ENCODE measurements around the gene NELFB. TPM values are rescaled to one million over a fixed set of nuclear protein-coding genes. Genes with fewer than 3 reads are reported as not detected.

The NELFB gene
- total and polyA plus RNA-seq, 2 of the 4 experiments (the other 2 are of a cell fraction), result 36.9 to 66.0 TPM

DNA sequence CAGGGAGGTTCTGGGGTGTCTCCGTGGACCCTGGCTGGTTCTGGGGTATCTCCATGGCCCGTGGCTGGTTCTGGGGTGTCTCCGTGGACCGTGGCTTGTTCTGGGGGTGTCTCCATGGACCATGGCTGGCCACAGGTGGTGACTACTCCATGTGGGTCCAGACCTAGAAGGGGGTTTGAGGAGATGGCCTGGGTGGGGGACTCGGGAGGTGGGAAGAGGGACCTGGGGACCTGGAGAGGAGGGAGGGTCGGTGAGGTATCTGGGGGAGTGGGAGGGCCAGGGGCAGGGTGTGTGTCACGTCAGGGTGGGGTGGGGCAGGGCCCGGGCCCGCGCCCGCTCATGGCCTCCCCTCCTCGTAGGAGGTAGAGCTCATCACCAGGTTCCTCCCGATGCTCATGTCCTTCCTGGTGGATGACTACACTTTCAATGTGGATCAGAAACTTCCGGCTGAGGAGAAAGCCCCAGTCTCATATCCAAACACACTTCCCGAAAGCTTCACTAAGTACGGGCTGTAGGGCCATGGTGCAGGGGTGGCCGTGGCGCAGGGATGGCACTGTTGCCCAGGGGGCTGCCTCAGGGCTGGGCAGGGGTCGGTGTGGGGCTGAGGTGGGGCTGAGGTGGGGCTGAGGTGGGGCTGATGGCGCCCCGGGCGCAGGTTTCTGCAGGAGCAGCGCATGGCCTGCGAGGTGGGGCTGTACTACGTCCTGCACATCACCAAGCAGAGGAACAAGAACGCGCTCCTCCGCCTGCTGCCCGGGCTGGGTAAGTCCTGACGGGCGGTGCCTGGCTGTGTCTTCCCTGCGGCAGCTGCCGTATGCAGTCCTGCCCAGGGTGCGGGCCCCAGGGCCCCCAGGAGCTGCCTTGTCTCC, 11.7 kb downstream of the NELFB start:
- H3K9me1 ChIP-seq (ENCODE audit: insufficient read depth, low read length), result peaks cover 14% of the 10 kb centered on the region
- H2BK120ac ChIP-seq (ENCODE audit: low read depth, low read length), result no peak overlapping the region
- no peak overlapping the region for H3K4me2 ChIP-seq (ENCODE audit: low read depth, low read length)
- no peak overlapping the region for H4K8ac ChIP-seq (ENCODE audit: low read depth in 2 of 2, low read length in 2 of 2)
- TF ChIP-seq MAFK (IDR thresholded peaks at IDR 0.05; ENCODE audit: low read depth, low read length) (no peak), BHLHE40 (IDR thresholded peaks at IDR 0.05; ENCODE audit: low read depth, low read length) (no peak), MXI1 (IDR thresholded peaks at IDR 0.05; ENCODE audit: borderline replicate concordance, low read depth, low read length) (no peak), CEBPB (IDR thresholded peaks at IDR 0.05; ENCODE audit: low read depth, low read length) (no peak), RAD21 (IDR thresholded peaks at IDR 0.05; ENCODE audit: low read length) (no peak), FOS (IDR thresholded peaks at IDR 0.05; ENCODE audit: low read depth, low read length) (no peak), RFX5 (IDR thresholded peaks at IDR 0.05; ENCODE audit: low read depth, low read length) (no peak), CHD1 (IDR thresholded peaks at IDR 0.05; ENCODE audit: low read depth, low read length) (no peak), POLR2A (IDR thresholded peaks at IDR 0.05; ENCODE audit: low read depth, low read length) (no peak), SMC3 (IDR thresholded peaks at IDR 0.05; ENCODE audit: low read depth, low read length) (no peak), NFE2L2 (IDR thresholded peaks at IDR 0.05; ENCODE audit: low read depth, low read length) (no peak), MAZ (IDR thresholded peaks at IDR 0.05; ENCODE audit: borderline replicate concordance, low read depth, low read length) (no peak)
- TF ChIP-seq, protein P1, sequence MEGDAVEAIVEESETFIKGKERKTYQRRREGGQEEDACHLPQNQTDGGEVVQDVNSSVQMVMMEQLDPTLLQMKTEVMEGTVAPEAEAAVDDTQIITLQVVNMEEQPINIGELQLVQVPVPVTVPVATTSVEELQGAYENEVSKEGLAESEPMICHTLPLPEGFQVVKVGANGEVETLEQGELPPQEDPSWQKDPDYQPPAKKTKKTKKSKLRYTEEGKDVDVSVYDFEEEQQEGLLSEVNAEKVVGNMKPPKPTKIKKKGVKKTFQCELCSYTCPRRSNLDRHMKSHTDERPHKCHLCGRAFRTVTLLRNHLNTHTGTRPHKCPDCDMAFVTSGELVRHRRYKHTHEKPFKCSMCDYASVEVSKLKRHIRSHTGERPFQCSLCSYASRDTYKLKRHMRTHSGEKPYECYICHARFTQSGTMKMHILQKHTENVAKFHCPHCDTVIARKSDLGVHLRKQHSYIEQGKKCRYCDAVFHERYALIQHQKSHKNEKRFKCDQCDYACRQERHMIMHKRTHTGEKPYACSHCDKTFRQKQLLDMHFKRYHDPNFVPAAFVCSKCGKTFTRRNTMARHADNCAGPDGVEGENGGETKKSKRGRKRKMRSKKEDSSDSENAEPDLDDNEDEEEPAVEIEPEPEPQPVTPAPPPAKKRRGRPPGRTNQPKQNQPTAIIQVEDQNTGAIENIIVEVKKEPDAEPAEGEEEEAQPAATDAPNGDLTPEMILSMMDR (conservative IDR thresholded peaks at IDR 0.05; ENCODE audit: low read depth, low read length), result no peak
- TF ChIP-seq, protein P2, sequence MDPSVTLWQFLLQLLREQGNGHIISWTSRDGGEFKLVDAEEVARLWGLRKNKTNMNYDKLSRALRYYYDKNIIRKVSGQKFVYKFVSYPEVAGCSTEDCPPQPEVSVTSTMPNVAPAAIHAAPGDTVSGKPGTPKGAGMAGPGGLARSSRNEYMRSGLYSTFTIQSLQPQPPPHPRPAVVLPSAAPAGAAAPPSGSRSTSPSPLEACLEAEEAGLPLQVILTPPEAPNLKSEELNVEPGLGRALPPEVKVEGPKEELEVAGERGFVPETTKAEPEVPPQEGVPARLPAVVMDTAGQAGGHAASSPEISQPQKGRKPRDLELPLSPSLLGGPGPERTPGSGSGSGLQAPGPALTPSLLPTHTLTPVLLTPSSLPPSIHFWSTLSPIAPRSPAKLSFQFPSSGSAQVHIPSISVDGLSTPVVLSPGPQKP (IDR thresholded peaks at IDR 0.05; ENCODE audit: borderline replicate concordance, low read depth, low read length), result no peak
- H3K18ac ChIP-seq (ENCODE audit: low read depth, low read length), result no peak overlapping the region
- H3K9me3 ChIP-seq (ENCODE audit: control insufficient read depth, insufficient read depth, low read length), result no peaks in the 10 kb centered on the region
- no peak overlapping the region for H3K9ac ChIP-seq (ENCODE audit: low read depth, low read length)
- DNase-seq (no peak), ATAC-seq (ENCODE audit: low read depth) (no peak)
- in situ Hi-C loops (cut with MboI; ENCODE audit: low sequenced_read_pairs) (no loop called here), dilution Hi-C loops (cut with HindIII; ENCODE audit: low sequenced_read_pairs, unreplicated experiment) (no loop called here), intact Hi-C loops (cut with micrococcal nuclease) (no loop called here)
- ChIA-PET POLR2A (ENCODE audit: unreplicated experiment) (interaction anchor here (0.6 kb wide), 1 partner anchor 10 kb away, joined by 5 read pairs; no protein-coding TSS in a partner anchor), CTCF (interaction anchor here (0.6 kb wide), 1 partner anchor 452 kb away, joined by 4 read pairs; no protein-coding TSS in a partner anchor)
- H2AK5ac ChIP-seq (ENCODE audit: low read depth, low read length), result no peak overlapping the region
- H3K14ac ChIP-seq (replicated peaks; ENCODE audit: low read depth, low read length), result no peak overlapping the region
- no peak overlapping the region for H3K23ac ChIP-seq (ENCODE audit: low read depth, low read length)
- no peak overlapping the region for H4K91ac ChIP-seq (ENCODE audit: insufficient read depth, low read depth, low read length)
- H3K79me1 ChIP-seq (ENCODE audit: low read depth in 1 of 2, low read length in 2 of 2), result peaks cover 13 to 59% of the 10 kb centered on the region in 2 experiments; a peak in 3 of 4 replicates
- H3K4me1 ChIP-seq (ENCODE audit: control insufficient read depth, insufficient read depth, low read length), result peaks cover 12% of the 10 kb centered on the region
- no peak overlapping the region for H3K56ac ChIP-seq (ENCODE audit: extremely low read depth, insufficient read depth, low read length)
- no peak overlapping the region for H2AK9ac ChIP-seq (replicated peaks; ENCODE audit: low read depth, low read length, poor library complexity)
- no peak overlapping the region for H3K4me3 ChIP-seq (ENCODE audit: insufficient read depth, low read depth, low read length)
- BruUV-seq (replicated peaks), result no TSS peak
- H2BK20ac ChIP-seq (ENCODE audit: low read depth, low read length), result no peak overlapping the region
- no peak overlapping the region for H2AFZ ChIP-seq (replicated peaks; ENCODE audit: low read length, poor library complexity)
- peaks cover 54% of the 10 kb centered on the region for H3K36me3 ChIP-seq (ENCODE audit: control insufficient read depth, insufficient read depth, low read length)
- H4K20me1 ChIP-seq (ENCODE audit: insufficient read depth, low read length), result peaks cover 31% of the 10 kb centered on the region
- WGBS, 2 experiments (ENCODE audit: extremely low coverage in 2 of 2, insufficient read length in 1 of 2), result 94% methylated on average over 14 of the region's 34 CpGs; no CpG with 5 or more reads in 1 of the 2 experiments
- no peak overlapping the region for H2BK5ac ChIP-seq (ENCODE audit: low read depth, low read length, poor library complexity, severe bottlenecking)
- H3K4ac ChIP-seq (ENCODE audit: low read depth, low read length), result no peak overlapping the region
- no peak overlapping the region for H4K5ac ChIP-seq (ENCODE audit: low read depth, low read length)
- no peak overlapping the region for H2BK15ac ChIP-seq (ENCODE audit: low read depth, low read length)
- no peak overlapping the region for H3K27ac ChIP-seq (ENCODE audit: insufficient read depth, low read length)
- no peaks in the 10 kb centered on the region for H3K27me3 ChIP-seq (ENCODE audit: control insufficient read depth, insufficient read depth, low read length)

Measured in IMR-90 (cell line).